Stimulated activated CD4-positive, alpha-beta T cell treated with anti-CD3 and anti-CD28 coated beads, Interleukin-2, amount 100 ng/mL, for 48 hours (primary cell): Measurements from ENCODE around the gene CDH4.

ENCODE experiments used
- DNase-seq, 2 donors: peaks; one replicate each; pipeline ENCODE4 v3.0.0-alpha.2; 2020

Gene CDH4

GRCh38 chr20:61805781-61806180, 553.7 kb downstream of the CDH4 start:
- no peak for DNase-seq

- no peak for DNase-seq
Measured at GRCh38 chr20:61806314-61806713, 554.3 kb downstream of the CDH4 start.

DNA sequence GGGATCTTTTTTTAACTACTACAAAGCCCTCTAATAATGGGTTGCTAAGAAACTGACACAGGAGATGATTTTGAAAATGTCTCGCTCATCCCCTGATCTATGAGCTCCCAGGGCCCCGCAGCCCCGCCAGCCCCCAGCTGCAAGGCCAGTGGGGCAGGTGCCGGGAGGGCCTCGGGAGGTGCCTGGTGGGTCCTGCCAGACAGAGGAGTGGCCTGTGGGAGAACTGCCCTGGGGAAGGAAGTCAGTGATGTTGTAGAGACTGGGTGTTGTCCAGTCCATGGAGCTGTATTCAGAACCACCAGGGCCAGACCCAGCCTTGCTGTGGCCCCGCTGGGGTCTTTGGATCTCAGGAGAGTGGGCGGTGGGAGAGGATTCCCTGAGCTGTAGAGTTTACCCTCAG, 554.9 kb downstream of the CDH4 start:
- DNase-seq: no peak

GRCh38 chr20:61807471-61808160, 555.6 kb downstream of the CDH4 start:
- no peak for DNase-seq

DNA sequence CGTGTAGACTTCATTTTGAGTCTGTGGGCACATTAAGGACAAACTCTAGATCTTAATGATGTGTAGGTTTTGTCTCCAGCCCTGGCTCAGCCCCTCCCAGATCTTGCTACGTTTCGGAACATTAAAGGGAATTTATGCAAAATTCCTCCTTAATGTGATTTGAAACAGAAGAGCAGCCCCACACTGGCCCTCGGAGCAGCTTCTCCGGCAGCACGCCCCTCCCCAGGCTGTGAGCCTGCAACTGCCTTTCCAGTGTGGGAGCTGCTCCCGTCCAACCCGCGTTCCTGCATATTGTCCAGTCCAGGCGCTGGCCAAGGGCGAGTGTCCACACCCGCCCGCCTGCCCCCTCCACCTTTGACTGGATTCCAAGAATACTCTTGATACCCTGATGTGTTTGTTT, 556.4 kb downstream of the CDH4 start:
- DNase-seq: no peak

- no peak for DNase-seq
Measured at GRCh38 chr20:61809006-61809770, 557.1 kb downstream of the CDH4 start.

DNA sequence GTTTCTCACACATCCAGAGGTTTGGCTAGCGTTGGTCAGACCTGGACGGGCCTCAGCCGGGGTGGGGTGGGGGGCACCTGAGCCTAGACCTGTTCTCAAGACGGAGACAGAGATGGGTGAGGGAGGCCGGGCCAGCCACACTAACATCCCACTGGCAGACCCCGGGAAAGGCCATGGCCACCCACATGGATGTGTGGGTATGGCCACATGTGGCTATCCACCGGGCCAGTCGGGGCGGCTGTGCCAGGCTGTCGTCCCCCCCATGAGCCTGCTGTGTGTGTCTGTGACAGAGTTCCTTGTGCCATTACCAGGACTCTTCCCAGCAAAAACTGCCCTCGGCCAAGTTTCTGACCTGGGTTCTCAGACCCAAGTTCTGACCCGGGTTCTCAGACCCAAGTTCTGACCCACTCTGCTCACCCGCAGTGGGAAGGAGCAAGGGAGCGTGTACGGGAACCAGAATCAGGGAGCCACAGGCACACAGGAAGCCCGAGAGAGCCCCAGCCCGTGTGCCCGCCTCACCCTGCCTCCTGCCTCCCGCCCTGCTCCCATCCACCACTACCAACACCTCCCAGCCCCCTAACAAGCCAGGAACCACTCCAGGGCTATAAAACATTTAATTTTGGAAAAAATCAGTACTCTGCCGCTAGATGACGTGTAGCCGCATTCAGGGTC, 558.1 kb downstream of the CDH4 start:
- no peak for DNase-seq

- DNase-seq: no peak
Measured at GRCh38 chr20:61810738-61811135, 558.7 kb downstream of the CDH4 start.

GRCh38 chr20:61811166-61811565, 559.1 kb downstream of the CDH4 start:
- DNase-seq: no peak

GRCh38 chr20:61812121-61812844, 560.2 kb downstream of the CDH4 start:
- no peak for DNase-seq

DNA sequence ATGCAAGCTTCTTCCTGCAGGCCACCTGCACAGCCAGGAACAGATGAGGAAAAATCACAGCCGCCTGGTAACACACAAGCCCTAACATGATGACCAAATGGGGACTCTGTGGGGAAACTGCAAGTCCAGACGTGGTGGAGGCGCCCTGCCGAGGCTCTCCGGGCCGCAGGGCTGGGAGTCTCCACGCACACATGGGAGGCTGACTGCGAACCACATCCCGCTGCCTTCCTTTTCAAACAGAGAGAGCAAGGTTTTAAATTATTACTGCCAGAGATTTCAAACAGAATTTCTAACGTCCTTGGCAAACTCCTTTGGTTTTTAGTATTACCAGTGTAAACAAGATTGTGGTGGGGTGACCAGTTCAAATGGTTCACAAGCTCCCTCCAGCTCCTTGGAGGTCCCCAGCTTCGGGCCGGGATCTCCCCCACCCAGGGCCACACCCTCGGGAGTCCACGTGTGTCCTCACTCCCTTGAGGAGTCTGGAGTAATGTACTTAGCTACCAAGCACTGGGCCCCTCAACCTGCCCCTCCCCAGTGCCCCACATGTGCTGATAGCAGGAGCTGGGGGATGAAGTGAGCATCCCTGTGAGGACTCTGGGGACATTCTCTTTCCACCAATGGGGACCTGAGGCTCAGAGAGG, 560.9 kb downstream of the CDH4 start:
- DNase-seq: no peak

DNA sequence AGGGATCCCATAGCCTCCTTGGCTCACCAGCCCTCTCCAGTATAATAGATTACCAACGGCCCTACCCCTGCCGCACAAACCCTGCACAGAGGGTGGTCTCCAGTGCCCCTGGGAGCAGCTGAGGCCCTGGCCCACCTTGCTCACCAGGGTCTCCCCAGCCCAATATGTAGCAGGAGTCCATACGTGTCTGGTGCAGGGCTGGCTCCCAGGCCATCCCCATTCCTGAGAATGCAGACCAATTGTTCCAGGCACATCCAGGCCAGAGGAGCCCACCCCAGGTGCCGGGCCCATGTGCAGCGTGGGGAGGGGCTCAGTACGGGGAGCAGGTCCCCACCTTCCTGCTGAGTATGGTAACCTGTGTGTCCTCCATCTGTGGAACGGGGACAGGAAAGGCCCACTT, 561.7 kb downstream of the CDH4 start:
- DNase-seq: no peak

GRCh38 chr20:61814244-61814643, 562.2 kb downstream of the CDH4 start:
- DNase-seq: no peak

DNA sequence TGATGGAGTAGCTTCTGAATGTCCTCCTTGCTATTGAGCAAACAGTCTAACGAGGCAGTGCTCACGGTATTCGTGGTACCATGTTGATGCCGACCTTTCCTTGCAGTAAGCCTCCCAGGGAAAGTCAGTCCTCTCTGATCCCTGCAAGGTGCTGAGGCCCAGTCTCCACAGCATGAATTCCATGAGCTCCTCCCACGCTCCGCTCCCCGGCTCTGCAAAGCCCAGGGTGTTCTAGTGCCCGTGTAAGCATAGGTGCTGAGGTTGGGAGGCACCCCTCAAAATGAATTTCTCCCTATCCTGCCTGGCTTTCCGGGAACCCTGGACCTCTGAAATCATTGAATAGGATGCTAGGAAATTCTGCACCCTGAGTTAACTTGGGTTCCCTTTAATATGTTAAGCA, 562.7 kb downstream of the CDH4 start:
- DNase-seq: no peak

DNA sequence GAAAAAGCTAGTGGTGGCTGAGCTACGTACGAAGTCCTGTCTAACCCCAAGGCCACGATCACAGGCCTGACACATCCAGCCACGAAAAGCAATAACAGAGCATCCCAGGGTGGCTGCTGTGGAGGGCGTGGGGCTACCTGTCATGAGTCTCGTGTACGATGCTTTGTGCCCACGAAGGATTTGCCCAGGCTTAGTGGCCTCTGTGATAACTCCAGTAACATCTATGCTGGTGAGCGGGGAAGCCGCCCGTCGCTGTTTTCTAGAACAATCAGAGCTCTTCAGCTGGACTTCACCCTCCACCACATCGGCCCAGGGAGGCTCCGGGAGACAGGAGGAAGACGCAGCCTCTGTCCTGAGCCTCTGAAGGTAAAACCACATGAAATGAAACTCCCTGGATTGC, 563.1 kb downstream of the CDH4 start:
- DNase-seq: no peak

GRCh38 chr20:61815678-61816077, 563.6 kb downstream of the CDH4 start:
- no peak for DNase-seq

DNA sequence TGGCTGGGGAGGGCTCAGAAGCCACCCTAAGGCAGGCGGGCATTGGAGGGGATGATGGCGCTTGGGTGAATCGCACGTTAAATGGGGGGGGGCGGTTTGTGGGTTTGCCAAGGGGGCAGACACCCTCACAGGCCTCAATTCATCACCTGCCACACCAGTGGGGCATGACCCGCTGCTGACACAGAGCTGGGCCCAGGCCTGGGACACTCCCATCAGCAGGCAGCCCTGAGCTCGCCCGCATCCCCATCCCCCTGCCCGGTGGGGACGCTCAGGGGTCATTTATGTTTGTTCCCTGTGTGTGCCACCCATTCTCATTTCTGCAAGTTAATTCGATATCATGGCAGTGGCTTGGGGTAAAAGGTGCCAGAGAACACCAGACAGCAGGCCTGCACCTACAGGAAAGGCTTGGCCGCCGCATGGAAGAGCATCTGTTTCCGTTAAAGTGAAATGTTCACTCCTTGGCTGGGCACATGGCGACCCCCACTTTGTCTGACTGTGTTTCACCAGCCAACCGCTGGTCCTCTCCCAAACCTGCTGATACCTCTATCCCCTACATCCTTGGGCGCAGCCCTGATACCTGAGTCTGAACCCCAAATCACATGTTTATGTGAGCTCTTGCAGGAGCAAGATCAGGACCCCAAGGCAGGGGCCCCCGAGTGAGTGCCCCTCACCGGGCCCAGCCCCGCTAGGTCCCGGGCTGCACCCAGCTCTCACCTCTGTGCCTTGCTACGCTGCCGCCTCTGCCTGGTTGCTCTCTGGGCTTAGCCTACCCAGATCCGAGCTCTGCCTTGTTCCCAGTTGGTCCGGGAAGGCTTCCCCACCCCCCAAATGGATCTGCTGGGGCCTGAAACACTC, 564.8 kb downstream of the CDH4 start:
- no peak for DNase-seq

DNA sequence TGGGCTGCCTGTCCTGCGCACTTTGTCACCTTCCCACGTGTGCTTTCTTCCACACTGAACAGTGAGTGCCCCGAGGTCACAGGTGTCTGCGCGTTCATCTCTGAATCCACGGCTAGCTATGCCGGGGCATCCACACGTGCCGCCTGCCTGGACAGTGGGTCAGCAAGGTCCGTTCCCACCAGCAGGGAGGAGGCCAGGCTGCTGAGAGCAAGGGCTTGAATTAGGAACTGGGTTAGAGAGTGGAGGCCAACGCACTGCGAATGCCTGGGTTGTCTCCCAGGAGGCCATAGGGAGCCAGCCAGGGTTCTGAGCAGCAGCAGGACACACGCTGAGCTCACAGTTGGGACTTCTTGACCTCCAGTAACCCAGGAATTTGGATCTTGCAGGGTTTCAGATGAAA, 565.5 kb downstream of the CDH4 start:
- DNase-seq: no peak

- no peak for DNase-seq
Measured at GRCh38 chr20:61818746-61819573, 566.9 kb downstream of the CDH4 start.

- DNase-seq: no peak
Measured at GRCh38 chr20:61819574-61819846, 567.4 kb downstream of the CDH4 start.
